ENCODE measurements around the gene C1QTNF6. TPM values are rescaled to one million over a fixed set of nuclear protein-coding genes. Genes with fewer than 3 reads are reported as not detected.

Gene C1QTNF6
- total and polyA plus RNA-seq, 2 of the 8 experiments (the other 6 are each of a cell fraction or from before 2014, with no cell fraction given) = 3.1 to 6.5 TPM

- no peak for TF ChIP-seq CHD7 (IDR thresholded peaks at IDR 0.05; ENCODE audit: insufficient replicate concordance, low read length)
- TF ChIP-seq CHD2 (IDR thresholded peaks at IDR 0.05; ENCODE audit: low read length) = no peak
- no peak for TF ChIP-seq CHD1 (IDR thresholded peaks at IDR 0.05; ENCODE audit: low read depth, low read length)
- TF ChIP-seq MAX (IDR thresholded peaks at IDR 0.05) = no peak
- no peak for TF ChIP-seq GABPA (IDR thresholded peaks at IDR 0.05; ENCODE audit: borderline replicate concordance, insufficient read depth, low read length)
Measured at GRCh38 chr22:37165940-37166674, 21.9 kb downstream of the C1QTNF6 start (continued).

All from H1 (cell line).